ENCODE measurements around the gene TAF11L3. TPM values are rescaled to one million over a fixed set of nuclear protein-coding genes. Genes with fewer than 3 reads are reported as not detected.
"Not testable (repeated sequence)": the region's sequence is repeated elsewhere in the genome, so short reads cannot be mapped to it uniquely, and the experiment has no call there.

Gene TAF11L3
- not detected for total RNA-seq
- not detected for total RNA-seq (2013)

GRCh38 chr5:17518067-17518466 is at the start of gene TAF11L3:
Gene TAF11L3, plus strand, starts transcription at chr5:17518367.
- H3K27ac ChIP-seq (ENCODE audit: low read length); H3K27ac Mint-ChIP-seq; H3K36me3 ChIP-seq (ENCODE audit: control insufficient read depth, insufficient read depth, low read length); H3K4me1 Mint-ChIP-seq; ATAC-seq; H3K9me3 Mint-ChIP-seq; DNase-seq; H3K9me3 ChIP-seq (ENCODE audit: control insufficient read depth, insufficient read depth, low read length); H3K27me3 ChIP-seq (ENCODE audit: control insufficient read depth, insufficient read depth, low read length); H3K4me3 Mint-ChIP-seq; H3K36me3 Mint-ChIP-seq; H3K4me1 ChIP-seq (ENCODE audit: control insufficient read depth, insufficient read depth, low read length); H3K27me3 Mint-ChIP-seq (ENCODE audit: low read depth in 2 of 2); H3K4me3 ChIP-seq (ENCODE audit: low read length); intact Hi-C loops (cut with micrococcal nuclease): not testable (repeated sequence)
- no CpG with 5 or more reads among the region's 15 CpGs for whole genome bisulfite sequencing (ENCODE audit: insufficient coverage)

- intact Hi-C loops (cut with micrococcal nuclease), result no loop called here
- no peak for ATAC-seq
- H3K9me3 Mint-ChIP-seq, result peaks cover 14 to 19% of the 10 kb centered on the region in 2 donors
- H3K9me3 ChIP-seq (ENCODE audit: control insufficient read depth, insufficient read depth, low read length), result peaks cover 3% of the 10 kb centered on the region
- no peak overlapping the region for H3K27ac Mint-ChIP-seq
- no peak overlapping the region for H3K4me3 Mint-ChIP-seq
- no peaks in the 10 kb centered on the region for H3K4me1 Mint-ChIP-seq
- no peak overlapping the region for H3K27ac ChIP-seq (ENCODE audit: low read length)
- peaks cover 6% of the 10 kb centered on the region for H3K36me3 Mint-ChIP-seq
- H3K27me3 ChIP-seq (ENCODE audit: control insufficient read depth, insufficient read depth, low read length), result no peaks in the 10 kb centered on the region
- DNase-seq, result no peak
- TF ChIP-seq CTCF (IDR thresholded peaks at IDR 0.05), result no peak
- H3K36me3 ChIP-seq (ENCODE audit: control insufficient read depth, insufficient read depth, low read length), result no peaks in the 10 kb centered on the region
- no peaks in the 10 kb centered on the region for H3K27me3 Mint-ChIP-seq (ENCODE audit: low read depth in 2 of 2)
- no peaks in the 10 kb centered on the region for H3K4me1 ChIP-seq (ENCODE audit: control insufficient read depth, insufficient read depth, low read length)
- no peak overlapping the region for H3K4me3 ChIP-seq (ENCODE audit: low read length)
These were observed 48.1 kb upstream of the TAF11L3 start for GRCh38 chr5:17470064-17470463.

- ATAC-seq; H3K27me3 Mint-ChIP-seq (ENCODE audit: low read depth in 2 of 2); intact Hi-C loops (cut with micrococcal nuclease): not testable (repeated sequence)
These were observed 43.1 kb upstream of the TAF11L3 start for GRCh38 chr5:17475064-17475463.

GRCh38 chr5:17477043-17477442 is 41.1 kb upstream of the TAF11L3 start:
- H3K27ac ChIP-seq (ENCODE audit: low read length), result no peak overlapping the region
- Mint-ChIP-seq H3K9me3 (peaks cover 12 to 13% of the 10 kb centered on the region in 2 donors), H3K27me3 (ENCODE audit: low read depth in 2 of 2) (no peaks in the 10 kb centered on the region), H3K4me1 (no peaks in the 10 kb centered on the region), H3K4me3 (no peak overlapping the region), H3K27ac (no peak overlapping the region), H3K36me3 (peaks cover 6% of the 10 kb centered on the region)
- no peaks in the 10 kb centered on the region for H3K36me3 ChIP-seq (ENCODE audit: control insufficient read depth, insufficient read depth, low read length)
- WGBS (ENCODE audit: insufficient coverage), result 100% methylated on average over 3 of the region's 3 CpGs
- no peak overlapping the region for H3K4me3 ChIP-seq (ENCODE audit: low read length)
- TF ChIP-seq CTCF (IDR thresholded peaks at IDR 0.05), result no peak
- H3K4me1 ChIP-seq (ENCODE audit: control insufficient read depth, insufficient read depth, low read length), result no peaks in the 10 kb centered on the region
- ATAC-seq (no peak), DNase-seq (no peak)
- intact Hi-C loops (cut with micrococcal nuclease), result no loop called here
- no peaks in the 10 kb centered on the region for H3K27me3 ChIP-seq (ENCODE audit: control insufficient read depth, insufficient read depth, low read length)
- no peaks in the 10 kb centered on the region for H3K9me3 ChIP-seq (ENCODE audit: control insufficient read depth, insufficient read depth, low read length)

More at GRCh38 chr5:17475064-17475463, 43.1 kb upstream of the TAF11L3 start:
- H3K36me3 Mint-ChIP-seq; DNase-seq; H3K27ac ChIP-seq (ENCODE audit: low read length); H3K4me1 Mint-ChIP-seq; H3K27me3 ChIP-seq (ENCODE audit: control insufficient read depth, insufficient read depth, low read length); H3K36me3 ChIP-seq (ENCODE audit: control insufficient read depth, insufficient read depth, low read length); H3K9me3 ChIP-seq (ENCODE audit: control insufficient read depth, insufficient read depth, low read length); H3K4me3 ChIP-seq (ENCODE audit: low read length); H3K27ac Mint-ChIP-seq; H3K4me3 Mint-ChIP-seq; H3K4me1 ChIP-seq (ENCODE audit: control insufficient read depth, insufficient read depth, low read length): not testable (repeated sequence)
- peaks cover 12% of the 10 kb centered on the region in 2 donors for H3K9me3 Mint-ChIP-seq
